ENCODE results near the gene ZBTB26. TPM values are rescaled to one million over a fixed set of nuclear protein-coding genes. Genes with fewer than 3 reads are reported as not detected.
"Not testable (repeated sequence)": the region's sequence is repeated elsewhere in the genome, so short reads cannot be mapped to it uniquely, and the experiment has no call there.

Gene ZBTB26
- total and polyA plus RNA-seq, 8 donors: 5.2 to 22.2 (median 19.1) TPM

DNA sequence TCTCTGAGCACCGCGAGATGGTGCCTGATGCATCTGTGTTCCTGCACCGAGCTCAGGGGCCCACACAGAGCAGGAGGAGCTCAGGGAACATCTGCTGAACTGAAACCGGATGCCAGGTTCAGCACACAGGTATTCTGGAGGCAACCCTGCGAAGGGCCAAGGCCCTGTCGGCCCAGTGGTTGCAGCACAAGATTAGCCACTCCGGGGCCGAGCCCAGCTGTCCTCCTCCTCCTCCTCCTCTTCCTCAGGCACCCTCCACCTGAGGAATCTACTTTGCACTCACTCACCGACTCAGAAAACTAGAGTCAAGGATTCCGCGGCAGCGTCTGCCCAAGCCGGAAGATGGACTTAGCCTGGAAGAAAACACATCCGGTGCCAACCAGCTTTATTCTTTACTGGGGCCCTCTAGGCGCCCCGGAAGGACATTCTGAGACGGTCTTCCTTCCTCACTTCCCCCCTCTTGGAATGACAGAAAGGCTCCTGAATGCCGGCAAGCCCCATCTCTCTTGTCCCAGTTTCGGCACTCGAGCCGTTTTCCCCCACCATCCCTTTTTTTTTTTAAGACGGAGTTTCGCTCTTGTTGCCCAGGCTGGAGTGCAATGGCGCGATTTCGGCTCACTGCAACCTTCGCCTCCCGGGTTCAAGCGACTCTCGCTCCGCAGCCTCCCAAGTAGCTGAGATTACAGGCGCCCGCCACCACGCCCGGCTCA, 18.2 kb downstream of the ZBTB26 start, which contains the start of gene ZBTB6:
Gene ZBTB6 (minus strand): TSS at position 360 of the 710 bp plus-strand sequence. CDS start 1,251 bp downstream, outside the sequence.
- Histone ChIP-seq H3K27me3 (no peaks in the 10 kb centered on the region), H3K9me3 (no peaks in the 10 kb centered on the region), H3K27ac (peak within 1 kb of the TSS; percentile 76 to 84), H3K36me3 (peaks cover 0 to 30% of the 10 kb centered on the region in 2 donors), H3K4me3 (peak within 1 kb of the TSS; percentile 53 to 62), H3K4me1 (peaks cover 7 to 12% of the 10 kb centered on the region in 2 donors)
- intact Hi-C loops (cut with DNase I): no loop called here
- DNase-seq: peak in 3 of 4 donors; percentile 76 to 80 (median 78)
- peak; percentile 99 for ATAC-seq
- TF ChIP-seq, protein P1, sequence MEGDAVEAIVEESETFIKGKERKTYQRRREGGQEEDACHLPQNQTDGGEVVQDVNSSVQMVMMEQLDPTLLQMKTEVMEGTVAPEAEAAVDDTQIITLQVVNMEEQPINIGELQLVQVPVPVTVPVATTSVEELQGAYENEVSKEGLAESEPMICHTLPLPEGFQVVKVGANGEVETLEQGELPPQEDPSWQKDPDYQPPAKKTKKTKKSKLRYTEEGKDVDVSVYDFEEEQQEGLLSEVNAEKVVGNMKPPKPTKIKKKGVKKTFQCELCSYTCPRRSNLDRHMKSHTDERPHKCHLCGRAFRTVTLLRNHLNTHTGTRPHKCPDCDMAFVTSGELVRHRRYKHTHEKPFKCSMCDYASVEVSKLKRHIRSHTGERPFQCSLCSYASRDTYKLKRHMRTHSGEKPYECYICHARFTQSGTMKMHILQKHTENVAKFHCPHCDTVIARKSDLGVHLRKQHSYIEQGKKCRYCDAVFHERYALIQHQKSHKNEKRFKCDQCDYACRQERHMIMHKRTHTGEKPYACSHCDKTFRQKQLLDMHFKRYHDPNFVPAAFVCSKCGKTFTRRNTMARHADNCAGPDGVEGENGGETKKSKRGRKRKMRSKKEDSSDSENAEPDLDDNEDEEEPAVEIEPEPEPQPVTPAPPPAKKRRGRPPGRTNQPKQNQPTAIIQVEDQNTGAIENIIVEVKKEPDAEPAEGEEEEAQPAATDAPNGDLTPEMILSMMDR (IDR thresholded peaks at IDR 0.05): no peak

DNA sequence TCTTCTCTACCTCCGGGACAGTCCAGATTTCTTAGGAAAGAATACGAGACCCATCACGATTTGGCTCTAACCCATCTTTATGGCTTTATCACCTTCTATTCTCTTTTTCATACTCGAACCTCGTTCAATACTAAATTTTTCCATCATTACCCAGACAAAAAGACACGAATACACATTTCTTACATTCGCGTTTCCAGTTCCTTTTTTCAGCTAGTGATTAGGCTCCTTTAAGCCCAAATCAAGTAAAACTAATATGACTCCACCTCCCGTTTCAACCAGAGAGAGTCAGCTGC, 18.7 kb downstream of the ZBTB26 start:
- ATAC-seq (no peak), DNase-seq (no peak)
- Histone ChIP-seq H3K4me1 (peaks cover 7 to 12% of the 10 kb centered on the region in 2 donors), H3K36me3 (peaks cover 0 to 30% of the 10 kb centered on the region in 2 donors), H3K4me3 (peak overlapping the region; percentile 53 to 62), H3K9me3 (no peaks in the 10 kb centered on the region), H3K27me3 (no peaks in the 10 kb centered on the region), H3K27ac (peak overlapping the region; percentile 76 to 84)
- intact Hi-C loops (cut with DNase I): no loop called here
- TF ChIP-seq, protein P1 (IDR thresholded peaks at IDR 0.05): no peak

DNA sequence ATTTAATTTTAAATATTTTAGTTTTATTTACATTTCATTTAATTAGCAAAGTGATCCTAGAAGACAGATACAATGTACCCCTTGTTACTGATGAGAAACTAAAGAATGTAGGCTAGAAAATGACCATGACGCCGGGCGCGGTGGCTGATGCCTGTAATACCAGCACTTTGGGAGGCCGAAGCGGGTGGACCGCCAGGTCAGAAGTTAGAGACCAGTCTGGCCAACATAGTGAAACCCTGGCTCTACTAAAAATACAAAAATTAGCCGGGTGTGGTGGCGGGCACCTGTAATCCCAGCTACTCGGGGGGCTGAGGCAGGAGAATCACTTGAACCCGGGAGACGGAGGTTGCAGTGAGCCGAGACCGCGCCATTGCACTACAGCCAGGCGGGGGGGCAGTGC, 25.2 kb downstream of the ZBTB26 start:
- Histone ChIP-seq H3K4me1 (peaks cover 18 to 33% of the 10 kb centered on the region in 2 donors), H3K36me3 (peaks cover 0 to 25% of the 10 kb centered on the region in 2 donors)
- H3K27me3 ChIP-seq; H3K4me3 ChIP-seq; H3K27ac ChIP-seq; ATAC-seq; H3K9me3 ChIP-seq; intact Hi-C loops (cut with DNase I); DNase-seq: not testable (repeated sequence)

DNA sequence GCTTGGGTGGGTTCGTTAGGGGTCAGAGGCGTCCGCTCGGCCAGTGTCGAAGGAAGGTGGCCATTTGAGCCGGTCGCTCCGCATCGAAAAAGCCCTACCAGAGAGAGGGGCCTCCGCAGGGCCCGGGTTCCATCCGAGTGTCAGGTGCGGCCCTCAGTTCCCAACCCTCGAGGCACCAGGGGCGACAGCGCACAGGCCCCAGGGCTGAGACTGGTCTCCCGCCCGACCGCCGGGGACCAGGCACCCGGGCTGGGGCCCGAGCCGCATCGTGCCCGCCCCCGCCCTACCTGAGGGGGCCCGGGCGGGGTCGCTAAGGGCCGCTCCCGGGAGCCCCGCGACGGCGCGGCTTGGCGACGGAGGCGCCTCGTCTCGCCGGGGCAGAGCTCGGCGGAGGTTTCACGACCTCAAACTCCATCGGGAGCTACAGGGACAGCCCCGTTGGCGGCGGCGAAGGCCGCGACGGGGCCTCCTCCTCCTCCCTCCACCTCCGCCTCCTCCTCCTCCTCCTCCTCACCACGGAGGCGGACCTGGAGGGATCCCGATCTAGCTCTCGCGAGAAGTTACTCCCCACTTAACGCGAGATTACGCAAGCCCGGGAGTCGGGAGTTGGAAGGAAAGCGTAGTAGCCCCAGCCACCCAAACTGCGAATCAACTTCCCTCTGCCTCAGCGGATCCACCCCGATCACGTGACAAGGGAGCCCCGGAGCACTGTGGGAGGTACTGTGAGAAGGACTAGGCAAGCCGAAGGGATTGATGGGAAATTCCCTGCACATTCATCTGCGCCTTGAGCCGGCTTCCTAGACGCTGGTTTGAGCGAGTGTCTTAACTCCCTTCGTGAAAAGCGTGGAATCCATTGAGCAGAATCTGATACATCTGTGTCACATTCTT, 26.2 kb downstream of the ZBTB26 start, which contains the start of gene RC3H2:
Gene RC3H2 (minus strand): TSS at position 537 of the 888 bp plus-strand sequence. CDS start 7,850 bp downstream, outside the sequence.
- Histone ChIP-seq H3K27ac (peak within 1 kb of the TSS; percentile 95 to 96), H3K4me1 (peaks cover 18 to 44% of the 10 kb centered on the region in 2 donors), H3K27me3 (no peaks in the 10 kb centered on the region), H3K9me3 (no peaks in the 10 kb centered on the region), H3K36me3 (peaks cover 0 to 14% of the 10 kb centered on the region in 2 donors), H3K4me3 (peak within 1 kb of the TSS; percentile 86 to 94)
- ATAC-seq: peak; percentile 95
- DNase-seq: peak; percentile 97 to 99 (median 99)
- intact Hi-C loops (cut with DNase I): no loop called here
- TF ChIP-seq, protein P1 (IDR thresholded peaks at IDR 0.05): no peak

DNA sequence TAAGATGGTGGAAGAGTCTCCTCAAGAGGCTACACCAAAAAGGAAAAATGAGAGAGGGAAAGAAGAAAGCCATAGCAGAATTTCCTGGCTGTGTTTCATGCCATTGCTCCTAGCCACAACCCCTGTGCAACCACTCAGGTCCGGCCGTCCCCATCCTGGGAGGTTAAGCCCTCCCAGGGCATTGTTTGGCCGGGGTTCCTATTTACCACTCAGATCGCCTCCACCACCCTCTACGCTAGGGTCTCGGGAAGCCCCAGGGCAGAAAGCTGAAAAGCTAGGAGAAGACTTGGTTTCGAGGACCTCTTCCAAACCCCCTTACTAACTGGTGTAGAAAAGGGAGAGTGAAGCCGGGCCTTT, 26.9 kb downstream of the ZBTB26 start:
- intact Hi-C loops (cut with DNase I): no loop called here
- DNase-seq: peak in 2 of 4 donors; percentile 17 to 46
- H3K36me3 ChIP-seq: peaks cover 0 to 8% of the 10 kb centered on the region in 2 donors
- H3K4me1 ChIP-seq: peaks cover 18 to 50% of the 10 kb centered on the region in 2 donors
- no peaks in the 10 kb centered on the region for H3K27me3 ChIP-seq
- peak; percentile 59 for ATAC-seq
- TF ChIP-seq, protein P1 (IDR thresholded peaks at IDR 0.05): no peak
- peak overlapping the region; percentile 95 to 96 for H3K27ac ChIP-seq
- H3K9me3 ChIP-seq: no peaks in the 10 kb centered on the region
- peak overlapping the region; percentile 86 to 94 for H3K4me3 ChIP-seq

Measured in left lung (tissue), 10 donors.